SK-N-SH treated with all-trans-retinoic acid at 6 μM for 48 hours (cell line): ENCODE measurements around the gene RBM33.

ENCODE experiments used
- ATAC-seq: fragments of 200-7000 bp; cut with Tn5 transposase; 3 replicates; pipeline ENCODE4 v1.9.1; 2020; ENCODE audit warnings: mild to moderate bottlenecking, moderate library complexity
- ARNTL ChIP-seq: fragments of 450-650 bp; formaldehyde crosslinking; IDR thresholded peaks from 2 replicates; pipeline ENCODE4 v1.5.0; 2020; ENCODE audit warnings: low read depth, mild to moderate bottlenecking, moderate library complexity, borderline replicate concordance
- CREB5 ChIP-seq: fragments of 250-450 bp; sonication (Bioruptor Pico); IDR thresholded peaks from 2 replicates; pipeline ENCODE4 v1.5.1; 2020; ENCODE audit warnings: low read depth, mild to moderate bottlenecking, moderate library complexity
- CSDC2 ChIP-seq: fragments of 250-450 bp; sonication (Bioruptor Pico); IDR thresholded peaks from 2 replicates; pipeline ENCODE4 v1.5.0; 2020; ENCODE audit warnings: mild to moderate bottlenecking, moderate library complexity
- CSRNP3 ChIP-seq: fragments of 250-450 bp; sonication (Bioruptor Pico); IDR thresholded peaks from 2 replicates; pipeline ENCODE4 v1.5.1; 2021; ENCODE audit warnings: mild to moderate bottlenecking, moderate library complexity
- ESRRG ChIP-seq: fragments of 250-450 bp; sonication (Bioruptor Pico); IDR thresholded peaks from 2 replicates; pipeline ENCODE4 v1.6.1; 2021; ENCODE audit warnings: mild to moderate bottlenecking
- GLIS3 ChIP-seq: fragments of 250-450 bp; sonication (Bioruptor Pico); IDR thresholded peaks from 2 replicates; pipeline ENCODE4 v1.5.0; 2020; ENCODE audit warnings: mild to moderate bottlenecking, moderate library complexity
- OSR1 ChIP-seq: fragments of 250-450 bp; sonication (Bioruptor Pico); IDR thresholded peaks from 2 replicates; pipeline ENCODE4 v1.8.0; 2022; ENCODE audit warnings: moderate library complexity, mild to moderate bottlenecking, inconsistent platforms
- POU6F1 ChIP-seq: fragments of 250-450 bp; sonication (Bioruptor Pico); IDR thresholded peaks from 2 replicates; pipeline ENCODE4 v1.8.0; 2021; ENCODE audit warnings: low read depth, mild to moderate bottlenecking, moderate library complexity, borderline replicate concordance
- PPARA ChIP-seq: fragments of 250-450 bp; sonication (Bioruptor Pico); IDR thresholded peaks from 2 replicates; pipeline ENCODE4 v1.5.0; 2020; ENCODE audit warnings: mild to moderate bottlenecking, borderline replicate concordance
- RARB ChIP-seq: fragments of 250-450 bp; sonication (Bioruptor Pico); IDR thresholded peaks from 2 replicates; pipeline ENCODE4 v1.8.0; 2021; ENCODE audit warnings: mild to moderate bottlenecking, moderate library complexity
- SNAI2 ChIP-seq: fragments of 250-450 bp; sonication (Bioruptor Pico); IDR thresholded peaks from 2 replicates; pipeline ENCODE4 v1.5.0; 2020; ENCODE audit warnings: mild to moderate bottlenecking, moderate library complexity
- TCF4 ChIP-seq: fragments of 250-450 bp; sonication (Bioruptor Pico); IDR thresholded peaks from 2 replicates; pipeline ENCODE4 v1.8.0; 2021; ENCODE audit warnings: mild to moderate bottlenecking, moderate library complexity, borderline replicate concordance
- TOX ChIP-seq: fragments of 250-450 bp; sonication (Bioruptor Pico); IDR thresholded peaks from 2 replicates; pipeline ENCODE4 v1.8.0; 2021; ENCODE audit warnings: mild to moderate bottlenecking, moderate library complexity, borderline replicate concordance
- TSHZ2 ChIP-seq: fragments of 250-450 bp; sonication (Bioruptor Pico); IDR thresholded peaks from 2 replicates; pipeline ENCODE4 v1.5.0; 2020; ENCODE audit warnings: mild to moderate bottlenecking, moderate library complexity
- ZC3H10 ChIP-seq: fragments of 250-450 bp; sonication (Bioruptor Pico); IDR thresholded peaks from 2 replicates; pipeline ENCODE4 v1.5.1; 2021; ENCODE audit warnings: mild to moderate bottlenecking, moderate library complexity
- ZFP30 ChIP-seq: fragments of 450-650 bp; formaldehyde crosslinking; IDR thresholded peaks from 2 replicates; pipeline ENCODE4 v1.5.0; 2022; ENCODE audit warnings: mild to moderate bottlenecking, moderate library complexity
- ZNF70 ChIP-seq: fragments of 450-650 bp; formaldehyde crosslinking; IDR thresholded peaks from 2 replicates; pipeline ENCODE4 v1.5.0; 2020; ENCODE audit warnings: mild to moderate bottlenecking, moderate library complexity

The RBM33 gene

GRCh38 chr7:155808549-155809331 is 164.3 kb downstream of the RBM33 start:
- no peak for TF ChIP-seq ARNTL (CRISPR knock-in tag)
- no peak for TF ChIP-seq GLIS3 (CRISPR knock-in tag)
- no peak for TF ChIP-seq SNAI2 (CRISPR knock-in tag)
- no peak for TF ChIP-seq TCF4
- TF ChIP-seq OSR1 = no peak
- no peak for TF ChIP-seq TSHZ2 (CRISPR knock-in tag)
- TF ChIP-seq POU6F1 (CRISPR knock-in tag) = no peak
- no peak for TF ChIP-seq TOX (CRISPR knock-in tag)
- TF ChIP-seq RARB (CRISPR knock-in tag) = no peak
- TF ChIP-seq CSDC2 (CRISPR knock-in tag) = no peak
- TF ChIP-seq ZFP30 = no peak
- no peak for TF ChIP-seq ESRRG (CRISPR knock-in tag)
- no peak for ATAC-seq

GRCh38 chr7:155809332-155809946 is 165.0 kb downstream of the RBM33 start:
- TF ChIP-seq CSRNP3 (CRISPR knock-in tag) (no peak), CREB5 (CRISPR knock-in tag) (no peak), PPARA (CRISPR knock-in tag) (no peak), ZNF70 (no peak), ZC3H10 (no peak)
- TF ChIP-seq, all 23 proteins: peak for 0
- no peak for ATAC-seq

GRCh38 chr7:155809947-155810769 is 165.7 kb downstream of the RBM33 start:
- TF ChIP-seq CREB5 (CRISPR knock-in tag) (no peak), TOX (CRISPR knock-in tag) (no peak)
- no peak for ATAC-seq
